Ovary (tissue), 9 donors: ENCODE measurements around the gene INCA1. TPM values are rescaled to one million over a fixed set of nuclear protein-coding genes. Genes with fewer than 3 reads are reported as not detected.
A peak's percentile ranks its signal among the peaks of the same experiment; 100 is the strongest.
"Not testable (repeated sequence)": the region's sequence is repeated elsewhere in the genome, so short reads cannot be mapped to it uniquely, and the experiment has no call there.

Experiments used
- DNase-seq, 5 donors: peaks; one replicate each; pipeline ENCODE4 v3.0.0-alpha.2; 2019 to 2020
- H3K27ac ChIP-seq, 2 donors: fragments of 200-600 bp; one replicate each; pipeline versions ENCODE4 v1.5.1 to v1.8.0; 2019 to 2022
- H3K27me3 ChIP-seq: fragments of 200-600 bp; one replicate; pipeline ENCODE4 v1.8.0; 2022
- H3K36me3 ChIP-seq: fragments of 200-600 bp; sonication (generic); one replicate; pipeline ENCODE4 v1.5.1; 2019
- H3K4me1 ChIP-seq: one replicate; pipeline ENCODE4 v1.8.1; 2013; ENCODE audit warnings: mild to moderate bottlenecking, moderate library complexity; ENCODE audit not compliant: insufficient read depth
- H3K4me3 ChIP-seq: fragments of 200-600 bp; sonication (generic); one replicate; pipeline ENCODE4 v1.5.1; 2017
- H3K9me3 ChIP-seq, 2 donors: fragments of 200-600 bp in 1 of 2; sonication (generic) in 1 of 2; one replicate each; pipeline versions ENCODE4 v1.5.1 to v1.8.1; 2013 to 2019; ENCODE audit warnings: mild to moderate bottlenecking in 1 of 2, moderate library complexity in 1 of 2
- CTCF ChIP-seq, 3 donors: fragments of 450-650 bp in 2 of 3; fragments of 200-600 bp in 1 of 3; IDR thresholded peaks; one replicate each; pipeline versions ENCODE4 v1.5.1 to v1.8.0; 2016 to 2022; ENCODE audit warnings: antibody characterized with exemption in 3 of 3, mild to moderate bottlenecking in 1 of 3
- EP300 ChIP-seq: sonication (generic); formaldehyde crosslinking; IDR thresholded peaks from one replicate; pipeline ENCODE4 v1.6.1; 2017; ENCODE audit warnings: antibody characterized with exemption
- POLR2A ChIP-seq: fragments of 450-650 bp; IDR thresholded peaks from one replicate; pipeline ENCODE4 v1.6.1; 2017; ENCODE audit warnings: antibody characterized with exemption, mild to moderate bottlenecking, moderate library complexity
- WGBS, 3 donors: extraction: QIAGEN DNeasy Blood & Tissue Kit in 1 of 3; methylation state at CpG; one replicate each; pipeline versions ENCODE4 v1.1.5 to v1.1.7; 2013 to 2017; 5-methylcytosine and 5-hydroxymethylcytosine counted together
- intact Hi-C, 4 donors: fragments of 100-400 bp; cut with DNase I; formaldehyde crosslinking; loops; one replicate each; pipeline versions ENCODE4 v1.11.0 to v1.15.1; 2022 to 2023
- polyA plus RNA-seq, 2 donors: library from polyadenylated mRNA; stranded (reverse); fragments of 200-250 nt in 1 of 2; fragments of 350-450 nt in 1 of 2; fragmentation: Illumina TruSeq in 1 of 2; extraction: RNeasy Lipid Tissue Mini Kit (QIAGEN cat#74804) in 1 of 2; gene quantifications; one replicate each; pipeline ENCODE4 v1.2.3, GENCODE V29; 2013 to 2014
- total RNA-seq, 7 donors: library from RNA; depleted of rRNA in 2 of 7; stranded (reverse); fragments of >200 nt in 2 of 7; fragmentation: NEBNext Ultra II Directional in 3 of 7; extraction: Animal tissue kit (Norgen Biotek cat#: 25700) in 3 of 7; gene quantifications; one replicate each; pipeline versions ENCODE4 v1.1.0 to v1.2.4, GENCODE V29; 2016 to 2023
- donor health status: DM: no; HTN: no; CAD: no; lungs with moderate emphysema.
- donor health status: DM: no; HTN: no; CAD: no.
- donor health status: Bipolar disorder and iron deficiency.
- donor health status: DM: yes; HTN: yes; CAD: no.
- donor health status: DM: no; HTN: no; CAD: no.
- donor health status: DM: yes; HTN: yes; CAD: no.

The INCA1 gene
- total and polyA plus RNA-seq, 9 donors, result 0.95 to 5.0 (median 1.9) TPM

DNA sequence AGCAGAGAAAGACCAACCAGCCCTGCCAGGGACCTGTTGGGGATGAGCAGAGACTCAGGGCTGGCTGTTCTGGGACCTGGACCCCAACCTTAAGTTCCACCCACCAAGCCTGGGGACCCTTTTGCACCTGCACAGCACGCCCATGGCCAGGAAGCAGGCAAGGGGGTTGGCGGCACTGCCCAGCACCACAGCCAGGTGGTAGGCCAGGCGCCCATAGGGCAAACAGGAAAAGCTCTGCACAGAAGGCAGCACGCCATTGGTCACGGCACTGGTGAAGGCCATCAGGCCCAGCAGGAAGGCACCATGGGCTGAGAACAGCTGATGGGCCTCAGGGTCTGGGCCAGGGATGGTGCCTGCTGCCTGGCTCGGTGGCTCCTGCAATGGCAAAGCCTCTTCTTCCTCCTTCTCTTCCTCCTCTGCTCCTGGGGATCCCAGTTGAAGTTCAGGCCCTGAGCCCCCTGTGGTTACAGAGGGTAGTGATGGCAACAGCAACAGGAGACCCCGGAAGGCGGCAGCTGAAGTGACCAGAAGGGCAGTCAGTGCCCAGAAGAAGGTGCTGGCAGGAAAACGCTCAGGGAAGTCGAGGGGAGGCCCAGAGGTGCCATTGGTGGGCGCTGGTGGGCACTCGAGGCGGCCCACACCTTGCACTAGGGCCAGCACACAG lies 36.2 kb upstream of the INCA1 start:
- intact Hi-C loops, result no loop called here
- Histone ChIP-seq H3K36me3 (no peaks in the 10 kb centered on the region), H3K9me3 (no peaks in the 10 kb centered on the region), H3K4me3 (no peak overlapping the region), H3K27ac (no peak overlapping the region), H3K27me3 (no peaks in the 10 kb centered on the region), H3K4me1 (peaks cover 2% of the 10 kb centered on the region)
- DNase-seq, result no peak
- WGBS, 3 donors, result 81 to 92% (median 81%) methylated on average over 13 of the region's 13 CpGs
- TF ChIP-seq POLR2A (no peak), EP300 (no peak), CTCF (IDR thresholded peaks at IDR 0.05) (no peak)

- 84 to 90% (median 85%) methylated on average over 6 of the region's 6 CpGs for WGBS, 3 donors
- H3K4me3 ChIP-seq, result no peak overlapping the region
- H3K27me3 ChIP-seq, result no peaks in the 10 kb centered on the region
- intact Hi-C loops, result no loop called here
- H3K27ac ChIP-seq, result no peak overlapping the region
- no peak for DNase-seq
- H3K36me3 ChIP-seq, result no peaks in the 10 kb centered on the region
- TF ChIP-seq POLR2A (no peak), CTCF (IDR thresholded peaks at IDR 0.05) (no peak), EP300 (no peak)
- peaks cover 2% of the 10 kb centered on the region for H3K4me1 ChIP-seq
- no peaks in the 10 kb centered on the region for H3K9me3 ChIP-seq
These were observed 35.5 kb upstream of the INCA1 start for GRCh38 chr17:5032865-5033264.

DNA sequence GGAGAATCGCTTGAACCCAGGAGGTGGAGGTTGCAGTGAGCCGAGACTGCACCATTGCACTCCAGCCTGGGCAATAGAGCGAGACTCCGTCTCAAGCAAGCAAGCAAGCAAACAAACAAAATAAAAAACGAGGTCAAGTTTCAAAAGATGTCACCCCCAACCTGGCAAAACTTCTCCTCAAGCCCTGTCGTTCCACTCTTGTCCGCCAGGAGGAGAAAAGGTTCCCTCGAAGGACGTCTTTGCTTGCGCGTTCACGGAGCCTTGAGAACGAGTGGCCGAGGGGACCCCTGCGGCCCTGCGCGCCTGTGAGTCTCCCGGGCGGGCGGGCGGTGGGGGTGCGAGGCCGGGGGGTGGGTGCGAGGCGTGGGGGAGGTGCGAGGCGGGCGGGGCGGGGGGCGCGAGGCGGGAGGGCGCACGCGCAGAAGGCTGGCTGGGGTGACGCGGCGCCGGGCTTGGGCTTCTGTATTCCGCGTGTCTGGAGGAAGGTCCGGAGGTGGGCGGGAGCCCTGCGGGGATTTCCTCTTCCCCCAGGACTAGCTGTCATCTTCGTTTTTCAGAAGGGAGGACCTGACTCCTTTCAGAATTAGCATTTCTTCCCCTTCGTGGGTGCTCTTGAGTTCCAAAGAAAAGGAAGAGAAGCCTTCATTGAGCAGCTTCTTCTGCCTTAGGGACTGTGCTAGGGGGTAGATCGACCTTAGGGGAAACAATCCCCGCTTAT lies 34.2 kb upstream of the INCA1 start:
- no peak overlapping the region for H3K27ac ChIP-seq
- WGBS, 3 donors, result 3 to 4% (median 4%) methylated on average over 31 to 48 of the region's 48 CpGs

DNA sequence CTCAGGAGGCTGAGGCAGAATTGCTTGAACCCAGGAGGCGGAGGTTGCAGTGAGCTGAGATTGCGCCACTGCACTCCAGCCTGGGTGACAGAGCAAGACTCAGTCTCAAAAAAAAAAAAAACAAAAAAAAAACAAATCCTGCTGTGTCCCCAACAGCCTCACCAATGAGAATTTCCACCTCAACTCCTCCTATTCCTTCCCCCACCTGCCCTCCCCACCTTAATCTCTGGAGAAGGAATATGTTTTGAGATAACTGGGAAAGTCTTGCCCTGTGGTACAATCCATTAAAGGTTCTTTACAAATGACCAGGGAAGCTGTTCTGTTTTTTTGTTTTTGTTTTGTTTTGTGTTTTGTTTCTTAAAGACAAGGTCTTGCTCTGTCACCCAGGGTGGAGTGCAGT lies 32.8 kb upstream of the INCA1 start:
- H3K27ac ChIP-seq, H3K9me3 ChIP-seq, intact Hi-C loops, H3K4me1 ChIP-seq, H3K36me3 ChIP-seq, H3K27me3 ChIP-seq, H3K4me3 ChIP-seq, DNase-seq: not testable (repeated sequence)
- WGBS, 3 donors, result 91 to 96% (median 94%) methylated on average over 2 of the region's 2 CpGs

More for the DNA sequence above, 34.2 kb upstream of the INCA1 start:
- no peaks in the 10 kb centered on the region for H3K27me3 ChIP-seq
- H3K4me1 ChIP-seq, result peaks cover 2% of the 10 kb centered on the region
- H3K36me3 ChIP-seq, result no peaks in the 10 kb centered on the region
- peak overlapping the region; percentile 29 for H3K4me3 ChIP-seq
- intact Hi-C loops, result no loop called here
- no peak for TF ChIP-seq EP300
- peak; percentile 47 to 74 (median 65) for TF ChIP-seq CTCF (IDR thresholded peaks at IDR 0.05)
- TF ChIP-seq POLR2A, result no peak
- H3K9me3 ChIP-seq, result no peaks in the 10 kb centered on the region
- peak; percentile 73 to 82 (median 81) for DNase-seq

- Histone ChIP-seq H3K36me3 (no peaks in the 10 kb centered on the region), H3K4me3 (no peak overlapping the region), H3K9me3 (no peaks in the 10 kb centered on the region), H3K27me3 (no peaks in the 10 kb centered on the region), H3K4me1 (peaks cover 2% of the 10 kb centered on the region), H3K27ac (no peak overlapping the region)
- intact Hi-C loops, result no loop called here
- TF ChIP-seq POLR2A, result no peak
- no peak for TF ChIP-seq CTCF (IDR thresholded peaks at IDR 0.05)
- TF ChIP-seq EP300, result no peak
- WGBS, 3 donors, result 47 to 62% (median 51%) methylated on average over 5 of the region's 5 CpGs
- no peak for DNase-seq
These were observed 30.6 kb upstream of the INCA1 start for GRCh38 chr17:5027916-5028315.
